ENCODE data around the gene RUVBL1.

DNA sequence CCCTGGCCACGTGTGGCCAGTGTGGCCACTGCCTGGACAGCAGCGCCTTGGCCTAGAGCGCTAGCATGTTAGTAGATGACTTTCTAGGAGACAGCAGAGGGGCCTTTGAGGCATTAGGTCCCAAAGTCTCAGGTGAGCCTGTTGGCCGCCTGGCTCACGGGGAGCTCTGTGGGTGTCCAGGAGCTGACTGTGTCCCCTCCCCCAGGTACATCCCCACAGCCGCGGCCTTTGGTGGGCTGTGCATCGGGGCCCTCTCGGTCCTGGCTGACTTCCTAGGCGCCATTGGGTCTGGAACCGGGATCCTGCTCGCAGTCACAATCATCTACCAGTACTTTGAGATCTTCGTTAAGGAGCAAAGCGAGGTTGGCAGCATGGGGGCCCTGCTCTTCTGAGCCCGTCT, 54.3 kb downstream of the RUVBL1 start:
- TF ChIP-seq, protein P1, sequence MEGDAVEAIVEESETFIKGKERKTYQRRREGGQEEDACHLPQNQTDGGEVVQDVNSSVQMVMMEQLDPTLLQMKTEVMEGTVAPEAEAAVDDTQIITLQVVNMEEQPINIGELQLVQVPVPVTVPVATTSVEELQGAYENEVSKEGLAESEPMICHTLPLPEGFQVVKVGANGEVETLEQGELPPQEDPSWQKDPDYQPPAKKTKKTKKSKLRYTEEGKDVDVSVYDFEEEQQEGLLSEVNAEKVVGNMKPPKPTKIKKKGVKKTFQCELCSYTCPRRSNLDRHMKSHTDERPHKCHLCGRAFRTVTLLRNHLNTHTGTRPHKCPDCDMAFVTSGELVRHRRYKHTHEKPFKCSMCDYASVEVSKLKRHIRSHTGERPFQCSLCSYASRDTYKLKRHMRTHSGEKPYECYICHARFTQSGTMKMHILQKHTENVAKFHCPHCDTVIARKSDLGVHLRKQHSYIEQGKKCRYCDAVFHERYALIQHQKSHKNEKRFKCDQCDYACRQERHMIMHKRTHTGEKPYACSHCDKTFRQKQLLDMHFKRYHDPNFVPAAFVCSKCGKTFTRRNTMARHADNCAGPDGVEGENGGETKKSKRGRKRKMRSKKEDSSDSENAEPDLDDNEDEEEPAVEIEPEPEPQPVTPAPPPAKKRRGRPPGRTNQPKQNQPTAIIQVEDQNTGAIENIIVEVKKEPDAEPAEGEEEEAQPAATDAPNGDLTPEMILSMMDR (IDR thresholded peaks at IDR 0.05) = no peak
- TF ChIP-seq POLR2A (IDR thresholded peaks at IDR 0.05) (no peak), EP300 (IDR thresholded peaks at IDR 0.05) (no peak)

Data from sigmoid colon (tissue), 4 donors.